GM18909 (cell line): ENCODE measurements around the gene MTA1.

ENCODE experiments used
- ATAC-seq: cut with Tn5 transposase; IDR thresholded peaks from one replicate; pipeline ENCODE4 v1.9.1; 2021; ENCODE audit warnings: mild to moderate bottlenecking; ENCODE audit not compliant: unreplicated experiment, poor library complexity

MTA1 gene

GRCh38 chr14:105455766-105456660, 36.4 kb downstream of the MTA1 start:
- ATAC-seq, result no peak

GRCh38 chr14:105456736-105457617, 37.4 kb downstream of the MTA1 start:
- no peak for ATAC-seq

- ATAC-seq, result no peak
These were observed 38.4 kb downstream of the MTA1 start for GRCh38 chr14:105458010-105458409.

- no peak for ATAC-seq
These were observed 38.9 kb downstream of the MTA1 start for GRCh38 chr14:105458571-105458970.

- ATAC-seq, result no peak
These were observed 40.5 kb downstream of the MTA1 start for GRCh38 chr14:105460116-105460515.

GRCh38 chr14:105460616-105461015, 41.0 kb downstream of the MTA1 start:
- ATAC-seq, result no peak

- ATAC-seq, result no peak
These were observed 42.3 kb downstream of the MTA1 start for GRCh38 chr14:105461903-105462302.

- ATAC-seq, result no peak
These were observed 44.9 kb downstream of the MTA1 start for GRCh38 chr14:105464501-105464900.

- no peak for ATAC-seq
These were observed 45.8 kb downstream of the MTA1 start for GRCh38 chr14:105465209-105466031.

GRCh38 chr14:105466531-105467248, 47.1 kb downstream of the MTA1 start:
- ATAC-seq, result no peak

- no peak for ATAC-seq
These were observed 47.8 kb downstream of the MTA1 start for GRCh38 chr14:105467249-105467941.

GRCh38 chr14:105467942-105468471, 48.4 kb downstream of the MTA1 start:
- ATAC-seq, result no peak

- ATAC-seq, result no peak
These were observed 49.1 kb downstream of the MTA1 start for GRCh38 chr14:105468621-105469241.

GRCh38 chr14:105469456-105470349, 50.1 kb downstream of the MTA1 start:
- ATAC-seq, result no peak

GRCh38 chr14:105470350-105471296, 51.0 kb downstream of the MTA1 start:
- ATAC-seq, result no peak

- no peak for ATAC-seq
These were observed 51.7 kb downstream of the MTA1 start for GRCh38 chr14:105471297-105471821.
